Smooth muscle cell (in vitro differentiated cells): ENCODE data around the gene DRD2. TPM values are rescaled to one million over a fixed set of nuclear protein-coding genes. Genes with fewer than 3 reads are reported as not detected.

Experiments
- DNase-seq: peaks from one replicate; lab custom pipeline; 2025; ENCODE audit not compliant: unreplicated experiment; lab: John Stamatoyannopoulos, UW
- H2AFZ ChIP-seq: fragments of 200-600 bp; sonication (generic); 2 replicates; pipeline ENCODE4 v1.6.0; 2016; ENCODE audit warnings: antibody characterized with exemption, low read depth, mild to moderate bottlenecking
- H3F3A ChIP-seq: fragments of 200-600 bp; sonication (generic); 2 replicates; pipeline ENCODE4 v1.6.0; 2017; ENCODE audit warnings: antibody characterized with exemption, low read depth
- H3K27ac ChIP-seq: fragments of 200-600 bp; sonication (generic); 2 replicates; pipeline ENCODE4 v1.5.1; 2016; ENCODE audit warnings: low read depth, mild to moderate bottlenecking
- H3K27me3 ChIP-seq: fragments of 200-600 bp; sonication (generic); 2 replicates; pipeline ENCODE4 v1.6.1; 2016; ENCODE audit warnings: low read depth, mild to moderate bottlenecking
- H3K36me3 ChIP-seq: fragments of 200-600 bp; sonication (generic); 2 replicates; pipeline ENCODE4 v1.5.1; 2016; ENCODE audit warnings: low read depth
- H3K4me1 ChIP-seq: fragments of 200-600 bp; sonication (generic); 2 replicates; pipeline ENCODE4 v1.5.1; 2016; ENCODE audit warnings: low read depth
- H3K4me2 ChIP-seq: fragments of 200-600 bp; sonication (generic); 2 replicates; pipeline ENCODE4 v1.6.0; 2016; ENCODE audit warnings: mild to moderate bottlenecking
- H3K4me3 ChIP-seq: fragments of 200-600 bp; sonication (generic); 2 replicates; pipeline ENCODE4 v1.5.1; 2016; ENCODE audit warnings: mild to moderate bottlenecking
- H3K79me2 ChIP-seq: fragments of 200-600 bp; sonication (generic); 2 replicates; pipeline ENCODE4 v1.6.0; 2016; ENCODE audit warnings: low read depth, mild to moderate bottlenecking
- H3K9ac ChIP-seq: fragments of 200-600 bp; sonication (generic); 2 replicates; pipeline ENCODE4 v1.6.0; 2016; ENCODE audit warnings: low read depth
- H3K9me3 ChIP-seq: fragments of 200-600 bp; sonication (generic); replicated peaks from 2 replicates; pipeline ENCODE4 v1.5.1; 2016; ENCODE audit warnings: low read depth
- H4K20me1 ChIP-seq: fragments of 200-600 bp; sonication (generic); 2 replicates; pipeline ENCODE4 v1.6.0; 2016; ENCODE audit warnings: low read depth
- WGBS: methylation state at CpG from one replicate; pipeline ENCODE4 v1.1.7; 2016; ENCODE audit warnings: low lambda C conversion rate; 5-methylcytosine and 5-hydroxymethylcytosine counted together
- polyA plus RNA-seq: library from polyadenylated mRNA; unstranded; fragments of >200 nt; fragmentation: Nextera tagmentation; extraction: Ambion mirVana; gene quantifications from 2 replicates; pipeline ENCODE4 v1.2.1, GENCODE V29; 2016
- total RNA-seq: library from RNA; depleted of rRNA; stranded (reverse); fragments of >200 nt; gene quantifications from 2 replicates; pipeline ENCODE4 v1.2.3, GENCODE V29; 2014
- TF ChIP-seq, protein P1 (sequence below): fragments of 200-600 bp; sonication (generic); IDR thresholded peaks from 2 replicates; pipeline ENCODE4 v1.5.1; 2017; ENCODE audit warnings: borderline replicate concordance, mild to moderate bottlenecking, antibody characterized with exemption; ENCODE audit not compliant: insufficient read depth, poor library complexity, severe bottlenecking

DRD2 gene
- total and polyA plus RNA-seq, 2 experiments from 2014 or later, result 0.57 to 0.72 TPM

- H3K4me3 ChIP-seq, result no peak overlapping the region
- H3K4me2 ChIP-seq, result no peak overlapping the region
- no peak overlapping the region for H3K9ac ChIP-seq
- WGBS, result 80% methylated on average over 3 of the region's 3 CpGs
- DNase-seq, result no peak
- H3K36me3 ChIP-seq, result no peaks in the 10 kb centered on the region
- no peak overlapping the region for H3K27ac ChIP-seq
- H3K27me3 ChIP-seq, result peaks cover 28% of the 10 kb centered on the region
- no peak overlapping the region for H2AFZ ChIP-seq
- no peaks in the 10 kb centered on the region for H3K79me2 ChIP-seq
- no peaks in the 10 kb centered on the region for H3F3A ChIP-seq
- H3K9me3 ChIP-seq, result no peaks in the 10 kb centered on the region
- TF ChIP-seq, protein P1, sequence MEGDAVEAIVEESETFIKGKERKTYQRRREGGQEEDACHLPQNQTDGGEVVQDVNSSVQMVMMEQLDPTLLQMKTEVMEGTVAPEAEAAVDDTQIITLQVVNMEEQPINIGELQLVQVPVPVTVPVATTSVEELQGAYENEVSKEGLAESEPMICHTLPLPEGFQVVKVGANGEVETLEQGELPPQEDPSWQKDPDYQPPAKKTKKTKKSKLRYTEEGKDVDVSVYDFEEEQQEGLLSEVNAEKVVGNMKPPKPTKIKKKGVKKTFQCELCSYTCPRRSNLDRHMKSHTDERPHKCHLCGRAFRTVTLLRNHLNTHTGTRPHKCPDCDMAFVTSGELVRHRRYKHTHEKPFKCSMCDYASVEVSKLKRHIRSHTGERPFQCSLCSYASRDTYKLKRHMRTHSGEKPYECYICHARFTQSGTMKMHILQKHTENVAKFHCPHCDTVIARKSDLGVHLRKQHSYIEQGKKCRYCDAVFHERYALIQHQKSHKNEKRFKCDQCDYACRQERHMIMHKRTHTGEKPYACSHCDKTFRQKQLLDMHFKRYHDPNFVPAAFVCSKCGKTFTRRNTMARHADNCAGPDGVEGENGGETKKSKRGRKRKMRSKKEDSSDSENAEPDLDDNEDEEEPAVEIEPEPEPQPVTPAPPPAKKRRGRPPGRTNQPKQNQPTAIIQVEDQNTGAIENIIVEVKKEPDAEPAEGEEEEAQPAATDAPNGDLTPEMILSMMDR, result no peak
- H3K4me1 ChIP-seq, result no peaks in the 10 kb centered on the region
- H4K20me1 ChIP-seq, result no peaks in the 10 kb centered on the region
Measured at GRCh38 chr11:113496026-113496651, 20.9 kb upstream of the DRD2 start.

GRCh38 chr11:113494021-113494420 is 18.8 kb upstream of the DRD2 start:
- Histone ChIP-seq H3K9ac (no peak overlapping the region), H3K9me3 (no peaks in the 10 kb centered on the region), H3K27me3 (peaks cover 27% of the 10 kb centered on the region), H3K4me2 (no peak overlapping the region), H3K4me3 (no peak overlapping the region), H3K4me1 (no peaks in the 10 kb centered on the region), H4K20me1 (no peaks in the 10 kb centered on the region), H3K27ac (no peak overlapping the region), H3K36me3 (no peaks in the 10 kb centered on the region), H2AFZ (no peak overlapping the region), H3K79me2 (no peaks in the 10 kb centered on the region), H3F3A (peaks cover 6% of the 10 kb centered on the region)
- TF ChIP-seq, protein P1, result peak; percentile 20
- 92% methylated on average over 6 of the region's 6 CpGs for WGBS
- DNase-seq, result no peak

DNA sequence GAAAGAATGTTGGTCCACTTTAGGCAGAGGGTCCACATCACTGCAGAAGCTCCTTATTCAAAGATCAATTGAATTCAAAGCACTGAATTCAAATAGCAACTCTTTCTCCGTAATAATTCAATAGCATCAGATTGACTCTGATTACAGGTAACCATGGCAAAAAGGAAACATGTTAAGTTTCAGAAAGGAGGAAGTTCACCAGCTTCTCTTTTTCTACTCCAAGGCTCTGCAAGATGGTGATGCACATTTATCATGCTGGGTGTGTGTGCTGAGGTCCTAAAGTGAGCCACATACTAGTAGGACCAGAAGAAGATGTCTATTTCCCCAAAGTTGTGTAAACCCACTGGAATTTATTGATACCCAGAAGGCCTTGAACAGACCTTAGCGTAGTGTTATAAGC is 18.0 kb upstream of the DRD2 start:
- Histone ChIP-seq H3K79me2 (no peaks in the 10 kb centered on the region), H3F3A (peaks cover 7% of the 10 kb centered on the region), H3K27ac (no peak overlapping the region), H3K4me1 (no peaks in the 10 kb centered on the region), H3K36me3 (no peaks in the 10 kb centered on the region), H3K27me3 (peaks cover 27% of the 10 kb centered on the region), H3K4me2 (no peak overlapping the region), H3K4me3 (no peak overlapping the region), H4K20me1 (no peaks in the 10 kb centered on the region), H2AFZ (no peak overlapping the region), H3K9me3 (no peaks in the 10 kb centered on the region), H3K9ac (no peak overlapping the region)
- DNase-seq, result no peak
- 88% methylated on average over 2 of the region's 2 CpGs for WGBS
- TF ChIP-seq, protein P1, result no peak

DNA sequence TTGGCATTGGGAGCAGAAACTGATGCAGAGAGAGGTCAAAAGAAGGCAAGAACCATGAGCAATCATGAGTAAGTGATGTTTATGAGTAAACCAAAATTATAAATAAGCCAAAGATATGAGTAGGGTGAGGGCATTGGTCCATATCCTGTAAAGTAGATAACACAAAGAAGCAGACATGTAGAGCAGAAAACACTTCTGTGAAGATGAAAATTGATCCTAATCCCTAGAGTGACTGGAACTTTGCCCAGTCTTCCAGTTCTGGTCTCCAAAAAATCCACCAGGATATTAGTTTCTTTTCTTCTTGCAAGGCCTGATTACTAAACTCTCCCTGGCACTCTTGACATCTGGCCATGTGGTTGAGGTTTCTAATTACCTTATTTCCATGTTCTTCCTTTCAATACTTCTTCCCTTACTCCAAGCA is 13.7 kb upstream of the DRD2 start:
- peaks cover 5% of the 10 kb centered on the region for H3K27me3 ChIP-seq
- no peaks in the 10 kb centered on the region for H3K36me3 ChIP-seq
- no peak overlapping the region for H3K4me3 ChIP-seq
- H3F3A ChIP-seq, result peaks cover 7% of the 10 kb centered on the region
- peak overlapping the region; percentile 26 for H3K4me2 ChIP-seq
- H2AFZ ChIP-seq, result no peak overlapping the region
- no peaks in the 10 kb centered on the region for H3K79me2 ChIP-seq
- H4K20me1 ChIP-seq, result no peaks in the 10 kb centered on the region
- no peaks in the 10 kb centered on the region for H3K4me1 ChIP-seq
- no peak for DNase-seq
- H3K9me3 ChIP-seq, result no peaks in the 10 kb centered on the region
- H3K27ac ChIP-seq, result no peak overlapping the region
- H3K9ac ChIP-seq, result no peak overlapping the region
- TF ChIP-seq, protein P1, result no peak
